Measurements from ENCODE around the gene MT1X. TPM values are rescaled to one million over a fixed set of nuclear protein-coding genes. Genes with fewer than 3 reads are reported as not detected.
A peak's percentile ranks its signal among the peaks of the same experiment; 100 is the strongest.
"Not testable (repeated sequence)": the region's sequence is repeated elsewhere in the genome, so short reads cannot be mapped to it uniquely, and the experiment has no call there.

Gene MT1X
- total RNA-seq, 6 donors from 2014 or later, result 77.5 to 552 (median 151) TPM

- ATAC-seq (ENCODE audit: low FRiP score in 2 of 2), result no peak
- peak overlapping the region in 3 of 4 donors; percentile 63 to 75 (median 69) for H3K4me3 ChIP-seq
- H3K27me3 ChIP-seq, result peaks cover 0 to 8% (median 5%) of the 10 kb centered on the region in 4 donors
- no peaks in the 10 kb centered on the region for H3K36me3 ChIP-seq
- no peaks in the 10 kb centered on the region for H3K9me3 ChIP-seq
- TF ChIP-seq CTCF (IDR thresholded peaks at IDR 0.05) (no peak), POLR2AphosphoS5 (IDR thresholded peaks at IDR 0.05) (no peak), POLR2A (IDR thresholded peaks at IDR 0.05) (no peak), EP300 (IDR thresholded peaks at IDR 0.05) (no peak)
- WGBS, 2 donors, result 53 to 76% methylated on average over 5 to 10 of the region's 10 CpGs
- peaks cover 10 to 27% (median 20%) of the 10 kb centered on the region in 4 donors for H3K4me1 ChIP-seq
- peak overlapping the region in 3 of 4 donors; percentile 24 to 81 (median 68) for H3K27ac ChIP-seq
- no peak for DNase-seq
Measured at GRCh38 chr16:56658327-56658875, 23.9 kb upstream of the MT1X start.

GRCh38 chr16:56662357-56663354 is 19.6 kb upstream of the MT1X start:
- ATAC-seq (ENCODE audit: low FRiP score in 2 of 2), result no peak
- Histone ChIP-seq H3K36me3 (no peaks in the 10 kb centered on the region), H3K4me1 (peaks cover 7 to 22% (median 17%) of the 10 kb centered on the region in 4 donors), H3K9me3 (no peaks in the 10 kb centered on the region), H3K4me3 (peak overlapping the region in 3 of 4 donors; percentile 13 to 32 (median 25)), H3K27me3 (peaks cover 0 to 9% (median 6%) of the 10 kb centered on the region in 4 donors), H3K27ac (no peak overlapping the region)
- WGBS, 2 donors, result 18 to 24% methylated on average over 17 to 34 of the region's 48 CpGs
- DNase-seq, result no peak
- TF ChIP-seq CTCF (IDR thresholded peaks at IDR 0.05) (no peak), POLR2AphosphoS5 (IDR thresholded peaks at IDR 0.05) (no peak), POLR2A (IDR thresholded peaks at IDR 0.05) (no peak), EP300 (IDR thresholded peaks at IDR 0.05) (no peak)

- WGBS, 2 donors, result 88 to 92% methylated on average over 1 of the region's 1 CpG
- TF ChIP-seq POLR2AphosphoS5 (IDR thresholded peaks at IDR 0.05) (no peak), CTCF (IDR thresholded peaks at IDR 0.05) (no peak), POLR2A (IDR thresholded peaks at IDR 0.05) (no peak)
Measured at GRCh38 chr16:56664506-56664905, 17.8 kb upstream of the MT1X start.

GRCh38 chr16:56665286-56666261 is 16.7 kb upstream of the MT1X start:
- not testable (repeated sequence) for ATAC-seq (ENCODE audit: low FRiP score in 2 of 2)

More at GRCh38 chr16:56664506-56664905, 17.8 kb upstream of the MT1X start:
- Histone ChIP-seq H3K36me3 (no peaks in the 10 kb centered on the region), H3K4me1 (peaks cover 11 to 20% (median 18%) of the 10 kb centered on the region in 4 donors), H3K27ac (no peak overlapping the region), H3K9me3 (no peaks in the 10 kb centered on the region), H3K27me3 (peaks cover 0 to 21% (median 12%) of the 10 kb centered on the region in 4 donors), H3K4me3 (no peak overlapping the region)
- DNase-seq, result no peak
- no peak for ATAC-seq (ENCODE audit: low FRiP score in 2 of 2)

More at GRCh38 chr16:56665286-56666261, 16.7 kb upstream of the MT1X start:
- not testable (repeated sequence) for H3K36me3 ChIP-seq, DNase-seq, H3K27ac ChIP-seq, H3K4me3 ChIP-seq, H3K9me3 ChIP-seq
- WGBS, 2 donors, result 77 to 78% methylated on average over 8 of the region's 8 CpGs
- peaks cover 0 to 28% (median 14%) of the 10 kb centered on the region in 4 donors for H3K27me3 ChIP-seq
- H3K4me1 ChIP-seq, result peaks cover 14 to 24% (median 22%) of the 10 kb centered on the region in 4 donors
